Measurements from ENCODE around the gene CLSTN1. TPM values are rescaled to one million over a fixed set of nuclear protein-coding genes. Genes with fewer than 3 reads are reported as not detected.

Gene CLSTN1
- total RNA-seq, 1 experiment from 2014 or later, result 100 TPM

- no peak overlapping the region for H3K14ac ChIP-seq (ENCODE audit: insufficient read depth, low read length)
- no peaks in the 10 kb centered on the region for H3K27me3 ChIP-seq (ENCODE audit: insufficient read depth, low read length)
- H3K27ac Mint-ChIP-seq, result no peak overlapping the region
- no peaks in the 10 kb centered on the region for H3K36me3 Mint-ChIP-seq (ENCODE audit: insufficient read depth in 1 of 3, low read depth in 3 of 3)
- no peak overlapping the region for H4K91ac ChIP-seq (ENCODE audit: insufficient read length, low read depth, low read length)
- H3K9me3 Mint-ChIP-seq, result no peaks in the 10 kb centered on the region
- H3K56ac ChIP-seq (ENCODE audit: insufficient read length, low read depth, low read length), result no peak overlapping the region
- H3K23me2 ChIP-seq (ENCODE audit: insufficient read length, low read depth, low read length, poor library complexity, severe bottlenecking), result no peaks in the 10 kb centered on the region
- no peaks in the 10 kb centered on the region for H3K27me3 Mint-ChIP-seq (ENCODE audit: low read depth)
- DNase-seq, result no peak
- no peak overlapping the region for H3K9ac ChIP-seq (ENCODE audit: extremely low read depth, insufficient read length, low read length)
- no peak overlapping the region for H2AK5ac ChIP-seq (ENCODE audit: insufficient read length, low read length)
- H3K4me3 Mint-ChIP-seq, result no peak overlapping the region
- H3K4me1 Mint-ChIP-seq, result peaks cover 13 to 20% of the 10 kb centered on the region in 2 experiments
- H3K4ac ChIP-seq (ENCODE audit: low read depth, low read length), result no peak overlapping the region
- no CpG with 5 or more reads among the region's 10 CpGs for WGBS (ENCODE audit: extremely low coverage, insufficient read length, low lambda C conversion rate)
- H3K4me1 ChIP-seq (ENCODE audit: insufficient read depth, low read length), result no peaks in the 10 kb centered on the region
- no peak overlapping the region for H2BK120ac ChIP-seq (ENCODE audit: low read depth, low read length, poor library complexity, severe bottlenecking)
- H2BK20ac ChIP-seq (ENCODE audit: low read depth, low read length, poor library complexity, severe bottlenecking), result no peak overlapping the region
- H4K5ac ChIP-seq (ENCODE audit: insufficient read length, low read depth, low read length), result no peak overlapping the region
- no peak overlapping the region for H4K8ac ChIP-seq (replicated peaks; ENCODE audit: insufficient read length, low read depth, low read length)
- H3K9me3 ChIP-seq (ENCODE audit: control insufficient read depth, low read depth, low read length), result no peaks in the 10 kb centered on the region
- H3K79me2 ChIP-seq (ENCODE audit: insufficient read depth, low read length), result peaks cover 9% of the 10 kb centered on the region; the same call in 1 of the 2 replicates
- H3K18ac ChIP-seq (ENCODE audit: insufficient read length, low read depth, low read length), result no peak overlapping the region
- H2BK15ac ChIP-seq (ENCODE audit: low read depth, low read length), result no peak overlapping the region
- no peak overlapping the region for H2BK12ac ChIP-seq (ENCODE audit: insufficient read length, low read depth, low read length)
- no peak for TF ChIP-seq CTCF (conservative IDR thresholded peaks at IDR 0.05)
- no peak overlapping the region for H3T11ph ChIP-seq (ENCODE audit: low read length)
- H4K20me1 ChIP-seq (ENCODE audit: control insufficient read depth, insufficient read depth, insufficient read length), result no peaks in the 10 kb centered on the region
- no peak overlapping the region for H3K27ac ChIP-seq (ENCODE audit: insufficient read length, low read depth, low read length)
- no peak overlapping the region for H3K4me2 ChIP-seq (ENCODE audit: insufficient read depth, insufficient read length, low read length)
- H2BK5ac ChIP-seq (ENCODE audit: insufficient read length, low read length), result no peak overlapping the region
- no peak overlapping the region for H3K23ac ChIP-seq (ENCODE audit: insufficient read length, low read depth, low read length)
- peaks cover 13% of the 10 kb centered on the region for H3K79me1 ChIP-seq (ENCODE audit: insufficient read depth, low read depth, low read length, poor library complexity, severe bottlenecking)
- H2AFZ ChIP-seq (ENCODE audit: low read length), result no peak overlapping the region
Measured at GRCh38 chr1:9780554-9781110, 43.1 kb downstream of the CLSTN1 start.
